CD4-positive, alpha-beta T cell treated with Interferon alpha-2 for 1 hour (primary cell): Measurements from ENCODE around the gene UBASH3A.
A peak's percentile ranks its signal among the peaks of the same experiment; 100 is the strongest.
"Not testable (repeated sequence)": the region's sequence is repeated elsewhere in the genome, so short reads cannot be mapped to it uniquely, and the experiment has no call there.

Source experiments
- DNase-seq, 2 donors: peaks; one replicate each; pipeline ENCODE4 v3.0.0-alpha.2; 2020 to 2022

The UBASH3A gene

DNA sequence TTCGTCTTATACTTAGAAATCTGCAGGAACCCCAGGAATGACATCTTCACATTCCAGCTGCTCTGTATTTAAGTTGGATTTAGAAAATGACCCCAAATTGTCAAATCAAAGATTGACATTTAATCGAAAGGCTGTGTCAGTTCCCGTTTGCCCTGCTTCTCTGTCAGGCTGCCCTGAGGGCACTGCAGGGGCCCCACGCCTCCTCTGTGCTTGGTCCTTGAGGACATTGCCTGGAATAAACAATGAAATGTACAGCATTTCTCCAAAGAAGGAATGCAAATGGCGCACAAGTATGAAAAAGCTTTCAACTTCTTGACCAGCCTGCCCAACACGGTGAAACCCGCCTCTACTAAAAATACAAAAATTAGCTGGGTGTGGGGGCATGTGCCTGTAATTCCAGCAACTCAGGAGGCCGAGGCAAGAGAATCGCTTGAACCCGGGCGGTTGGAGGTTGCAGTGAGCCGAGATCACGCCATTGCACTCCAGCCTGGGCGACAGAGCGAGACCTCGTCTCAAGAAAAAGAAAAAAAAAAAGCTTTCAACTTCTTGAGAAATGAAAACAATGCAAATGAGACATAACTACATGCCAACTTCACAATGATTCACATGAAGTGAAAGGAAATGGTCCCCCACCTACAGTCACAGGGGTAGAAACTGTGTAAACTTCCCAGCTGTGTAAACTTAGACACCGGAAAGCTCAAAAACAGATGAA, 10.8 kb upstream of the UBASH3A start:
- peak; percentile 18 to 46 for DNase-seq

DNA sequence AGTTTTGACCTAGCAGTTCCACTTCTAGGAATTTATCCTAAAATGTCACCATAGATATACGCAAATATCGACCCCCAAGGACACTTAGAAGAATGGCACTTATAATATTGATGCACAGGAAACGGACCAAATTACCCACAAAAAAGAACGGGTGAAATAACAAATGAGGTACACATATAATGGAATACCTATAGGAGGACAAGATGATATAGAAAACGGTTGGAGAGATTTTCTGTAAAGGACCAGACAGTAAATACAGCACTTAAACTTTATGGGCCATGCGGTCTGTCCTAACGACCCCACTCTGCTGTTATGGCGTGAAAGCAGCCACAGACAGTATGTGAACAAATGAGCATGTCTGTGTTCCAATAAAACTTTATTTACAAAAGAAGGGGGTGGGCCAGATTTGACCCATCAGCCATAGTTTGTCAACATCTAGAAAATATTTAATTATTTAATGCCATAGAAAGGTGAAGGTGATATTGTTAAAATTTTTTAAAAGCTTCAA, 10.2 kb upstream of the UBASH3A start:
- DNase-seq, result no peak

DNA sequence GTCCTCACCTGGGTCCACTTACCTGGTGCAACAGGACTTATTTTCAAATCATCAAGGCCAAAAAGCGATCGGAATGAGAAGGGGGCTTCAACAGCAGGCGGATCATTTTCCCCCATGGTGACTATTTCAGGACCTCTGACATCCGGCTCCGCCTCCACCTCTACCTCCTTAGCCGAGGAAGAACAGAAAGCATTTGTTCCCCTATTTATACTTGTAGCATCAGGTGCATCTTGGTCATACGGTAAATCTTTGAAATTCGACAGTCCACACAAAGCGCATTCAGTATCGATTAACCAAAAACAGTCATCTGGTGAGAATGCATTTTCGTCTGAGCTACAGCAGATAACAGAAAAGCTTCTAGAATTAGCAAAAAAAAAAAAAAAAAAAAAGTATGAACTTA, 8.4 kb upstream of the UBASH3A start:
- no peak for DNase-seq

DNA sequence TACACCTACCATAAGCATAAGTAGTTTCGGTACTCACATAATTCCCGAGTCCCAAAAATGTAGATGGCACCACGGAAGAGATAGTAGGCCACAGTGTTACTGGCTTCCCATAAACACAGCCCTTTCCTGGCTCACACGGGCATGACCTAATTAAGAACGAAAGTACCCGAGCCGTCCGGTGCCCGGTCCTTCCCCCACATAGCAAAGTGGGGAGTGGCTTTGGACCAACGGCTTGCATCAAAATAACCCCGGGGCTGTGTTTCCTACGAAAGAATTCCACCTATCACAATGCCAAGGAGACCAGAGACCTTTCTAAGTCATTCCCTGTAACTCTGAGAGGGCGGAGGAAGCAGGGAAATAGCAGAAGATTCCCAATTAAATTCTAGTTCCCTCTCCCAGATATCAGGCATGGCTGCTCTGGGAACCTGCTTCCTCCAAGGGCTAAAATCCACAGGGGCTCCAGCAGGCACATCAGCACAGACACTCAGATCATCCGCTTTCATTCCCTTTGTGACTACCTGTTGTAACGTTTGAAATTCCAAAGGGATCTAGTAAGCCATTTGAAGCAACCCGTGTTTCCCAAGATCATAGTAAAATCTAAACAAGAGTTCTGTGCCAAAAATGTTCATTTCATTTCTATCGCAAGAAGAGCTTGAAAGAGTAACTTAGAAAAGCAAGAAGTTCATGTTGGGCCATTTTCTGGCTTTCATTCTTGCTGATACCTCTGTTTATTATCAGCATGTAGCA, 7.6 kb upstream of the UBASH3A start, which contains the start of gene TMPRSS3:
Gene TMPRSS3 (minus strand): TSS at position 148 of the 747 bp plus-strand sequence. CDS start 635 bp downstream, outside the sequence.
- DNase-seq, result no peak

DNA sequence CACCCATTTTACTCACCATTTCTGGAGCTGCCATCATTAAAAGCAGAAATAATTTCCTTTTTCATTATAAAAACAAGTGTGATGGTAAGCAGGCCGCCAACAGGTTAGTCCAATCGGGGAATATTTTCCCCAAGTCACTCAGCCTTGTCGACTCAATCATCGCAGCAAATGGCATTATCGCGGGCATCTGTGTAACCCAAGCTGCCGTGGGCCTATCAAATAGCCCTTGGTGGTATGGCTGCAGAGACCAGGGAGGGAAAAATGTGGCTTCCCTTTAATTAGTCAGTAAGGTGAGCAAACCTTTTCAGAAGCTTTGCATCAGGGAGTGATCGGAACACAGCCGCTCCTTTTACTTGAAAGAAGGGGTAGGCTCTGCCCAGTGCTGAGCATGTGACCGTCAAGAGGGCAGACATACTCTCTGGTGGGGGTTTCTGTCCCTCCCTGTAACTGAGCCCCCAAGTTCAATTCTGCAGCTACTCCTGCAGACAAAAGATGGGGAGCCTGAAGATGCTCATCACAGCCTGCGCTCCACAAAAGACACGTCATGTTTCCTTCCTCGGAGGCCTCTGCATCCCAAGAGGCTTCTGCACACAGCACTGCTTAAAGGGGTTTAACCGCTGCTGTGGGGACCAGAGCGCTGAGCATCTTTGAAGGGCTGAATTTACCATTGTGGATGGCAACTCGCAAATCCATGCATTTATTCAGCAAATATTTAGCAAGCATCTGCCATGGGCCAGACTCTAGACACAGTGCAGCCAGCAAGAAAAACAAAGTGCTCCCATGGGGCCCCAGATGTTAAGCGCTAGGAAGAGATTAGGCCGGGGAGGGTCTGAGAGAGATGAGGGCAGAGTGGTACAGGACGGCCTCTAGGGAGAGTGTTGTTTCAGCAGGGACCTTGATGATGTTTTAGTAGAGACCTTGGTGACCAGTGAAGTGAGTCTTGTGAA, 6.6 kb upstream of the UBASH3A start:
- DNase-seq, result no peak

DNA sequence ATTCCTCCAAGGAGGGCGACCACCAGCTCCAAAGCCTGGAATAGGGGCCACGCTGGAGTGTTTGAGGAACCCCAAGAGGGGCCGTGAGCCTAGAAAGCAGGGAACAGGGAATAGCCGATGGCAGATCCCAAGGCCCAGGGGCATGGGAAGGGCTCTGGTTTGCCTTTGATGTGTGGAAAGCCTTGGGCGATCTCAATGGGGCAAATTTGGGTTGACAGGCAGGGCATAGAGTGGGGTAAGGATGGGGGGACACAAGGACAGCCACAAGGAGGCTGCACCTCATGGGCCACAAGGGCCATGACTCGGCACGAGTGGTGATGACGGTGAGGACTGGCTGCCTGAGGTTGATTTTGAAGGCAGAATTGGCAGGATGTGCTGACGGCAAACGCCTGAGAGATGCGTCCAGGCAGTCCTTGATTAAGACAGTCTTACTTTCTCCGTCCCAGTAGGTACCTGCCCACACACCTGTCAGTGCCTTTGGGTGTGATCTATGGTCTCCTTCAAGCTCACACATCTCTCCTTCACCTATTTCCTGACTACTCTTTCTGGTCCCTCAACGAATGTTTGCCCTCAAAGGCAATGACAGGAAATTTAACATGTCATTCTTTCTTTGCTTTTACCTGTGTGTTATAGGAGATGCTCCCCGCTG, 5.8 kb upstream of the UBASH3A start:
- DNase-seq, result no peak

DNA sequence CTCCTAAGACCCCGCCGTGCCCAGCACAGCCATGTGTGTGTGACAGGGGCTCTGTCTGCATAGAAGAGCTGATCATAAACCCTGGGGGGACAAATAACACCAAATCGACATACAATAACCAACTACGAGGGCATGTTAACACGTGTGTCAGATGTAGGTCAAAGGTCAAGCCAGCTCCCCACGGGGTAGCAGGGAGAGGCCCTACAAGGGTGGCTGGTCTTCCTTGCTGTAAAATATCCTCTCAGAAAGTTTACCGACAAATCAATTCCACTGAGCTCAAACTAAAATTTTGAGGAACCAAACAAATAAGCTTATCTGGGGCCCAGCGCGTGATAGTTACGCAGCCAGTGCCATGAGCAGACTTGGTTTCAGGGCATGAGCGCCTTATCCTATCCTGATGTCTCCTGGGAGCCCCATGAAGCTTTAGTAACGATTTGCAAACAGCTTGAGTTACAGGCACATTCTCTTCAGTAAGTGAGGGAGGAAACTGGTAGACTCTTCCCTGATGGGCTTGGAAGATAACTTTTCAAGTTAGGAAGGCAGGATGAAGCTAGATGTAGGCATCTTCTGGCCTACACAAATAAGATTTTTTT, 5.2 kb upstream of the UBASH3A start:
- no peak for DNase-seq

DNA sequence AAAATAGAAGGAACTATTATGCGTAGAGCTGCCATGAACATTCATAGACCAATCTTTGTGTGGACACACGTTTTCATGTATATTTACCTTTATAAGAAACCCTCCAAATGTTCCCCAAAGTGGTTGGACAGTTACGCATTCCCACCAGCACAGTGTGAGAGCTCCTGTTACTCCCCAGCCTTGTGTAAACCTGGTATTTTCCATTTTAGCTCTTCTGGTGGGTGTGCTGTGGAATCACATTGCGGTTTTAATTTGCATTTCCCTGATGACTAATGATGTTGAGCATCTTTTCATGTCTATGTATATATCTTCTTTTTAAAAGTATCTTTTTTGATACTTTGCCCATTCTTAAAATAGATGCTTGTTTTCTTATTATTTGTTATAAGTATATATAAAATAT, 3.2 kb upstream of the UBASH3A start:
- DNase-seq, result no peak

DNA sequence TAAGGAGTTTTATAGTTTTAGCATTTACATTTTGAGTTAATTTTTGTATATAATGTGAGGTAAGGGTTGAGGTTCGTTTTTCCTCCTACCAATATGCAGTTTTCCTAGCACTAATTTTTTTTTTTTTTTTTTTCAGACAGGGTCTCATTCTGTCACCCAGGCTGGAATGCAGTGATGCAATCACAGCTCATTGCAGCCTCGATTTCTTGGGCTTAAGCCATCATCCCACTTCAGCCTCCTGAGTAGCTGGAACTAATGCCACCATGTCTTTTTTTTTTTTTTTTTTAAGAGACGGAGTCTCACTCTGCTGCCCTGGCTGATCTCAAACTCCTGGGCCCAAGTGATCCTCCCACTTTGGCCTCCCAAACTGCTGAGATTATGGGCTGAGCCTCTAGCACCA, 2.5 kb upstream of the UBASH3A start:
- no peak for DNase-seq

DNA sequence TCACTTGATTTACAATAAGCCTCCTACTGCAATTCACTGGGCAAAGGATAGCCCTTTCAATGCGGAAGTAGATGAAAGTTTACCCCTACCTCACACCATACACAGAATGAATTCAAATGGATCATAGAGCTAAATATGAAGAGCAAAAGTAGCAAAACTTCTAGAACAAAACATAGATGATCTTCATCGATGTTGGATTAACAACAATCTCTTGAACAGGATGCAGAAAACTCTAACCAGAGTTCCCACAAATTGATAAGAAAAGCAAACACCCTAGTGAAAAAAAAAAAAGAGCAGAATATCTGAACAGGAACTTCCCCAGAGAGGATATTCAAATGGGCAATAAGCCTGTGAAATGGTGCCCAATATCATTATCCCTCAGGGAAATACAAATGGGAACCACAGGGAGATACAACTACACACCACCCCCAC, 1.9 kb upstream of the UBASH3A start:
- no peak for DNase-seq

DNA sequence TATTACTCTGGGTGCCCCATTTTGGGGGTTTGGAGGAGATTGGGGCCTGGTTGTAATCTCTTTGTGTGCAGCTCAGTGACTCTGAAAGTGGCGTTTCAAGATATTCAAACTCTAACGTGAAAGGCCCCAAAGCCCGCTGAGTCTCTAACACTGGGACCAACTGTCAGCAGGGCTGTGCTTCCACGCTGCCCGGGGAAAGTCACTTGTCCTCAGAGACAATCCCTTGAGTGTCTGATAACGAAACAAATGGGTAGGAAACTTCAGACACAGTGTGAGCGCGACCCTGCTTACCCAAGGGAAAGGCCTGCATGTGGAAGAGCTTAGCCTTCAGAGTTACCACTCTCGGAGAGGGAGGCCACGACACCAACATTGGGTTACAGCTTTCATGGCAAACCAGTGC, 837 bp downstream of the UBASH3A start:
- DNase-seq, result no peak

DNA sequence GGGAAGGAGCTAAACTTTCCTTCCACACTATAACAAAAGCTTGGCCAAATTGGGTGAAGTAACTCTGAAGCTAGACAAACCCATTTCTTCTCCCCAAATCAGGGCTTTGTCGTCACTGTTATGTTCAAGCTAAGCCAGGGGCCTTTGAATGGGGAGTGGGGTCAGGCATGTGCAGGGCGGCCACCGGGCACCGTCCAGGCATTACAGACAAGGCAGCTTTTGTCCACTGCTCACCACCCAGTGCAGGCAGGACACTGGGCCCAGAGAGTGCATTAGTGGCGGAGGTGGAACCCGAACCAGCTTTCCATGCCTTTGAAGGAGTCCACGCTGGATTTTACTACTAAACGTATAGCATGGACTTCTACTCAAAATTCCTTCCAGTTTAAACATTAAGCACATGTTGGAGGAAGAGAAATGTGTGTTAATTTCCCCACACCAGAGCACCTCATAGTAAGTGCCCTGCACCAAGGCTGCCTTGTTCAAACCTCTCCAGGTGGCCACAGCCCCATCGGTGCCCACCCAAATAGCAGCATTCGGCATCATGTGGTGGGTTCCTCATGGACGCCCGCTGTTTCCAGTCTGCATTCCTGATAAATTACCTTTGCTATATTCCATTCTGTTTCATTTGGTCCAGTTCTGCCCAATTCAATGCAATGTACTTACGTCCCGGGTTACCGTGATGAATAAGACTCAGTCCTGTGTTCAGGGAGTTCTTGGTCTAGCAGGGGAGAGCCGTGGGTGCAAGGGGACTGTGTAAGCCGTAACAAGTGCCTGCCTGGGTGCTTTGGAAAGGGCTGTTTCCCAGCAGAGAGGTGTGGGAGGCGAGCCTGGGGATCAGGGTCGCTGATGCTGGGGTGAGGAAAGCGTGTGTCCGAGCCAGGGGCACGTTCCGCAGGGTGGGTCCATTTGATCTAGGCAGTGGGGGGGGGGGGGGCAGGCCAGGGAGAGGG, 1.6 kb downstream of the UBASH3A start:
- no peak for DNase-seq

DNA sequence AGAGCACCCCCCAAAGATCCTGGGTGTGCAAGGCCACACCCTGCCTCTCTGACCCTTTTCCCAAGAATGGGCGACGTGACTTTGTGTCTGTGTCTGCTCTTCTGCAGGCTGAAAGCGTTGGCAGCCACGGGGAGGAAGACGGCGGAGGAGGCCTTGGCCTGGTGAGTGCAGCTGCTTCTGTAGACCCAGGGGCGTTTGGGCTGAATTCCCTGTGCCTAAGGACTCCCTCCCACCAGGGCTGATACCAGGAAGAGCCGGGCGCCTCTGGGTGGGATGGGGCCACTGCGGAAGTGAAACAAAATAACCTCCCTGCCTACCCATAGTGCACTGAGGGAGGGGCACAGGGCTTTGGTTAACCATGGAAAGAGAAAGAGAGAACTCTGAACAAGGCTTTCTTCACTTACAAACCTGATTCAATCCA, 2.5 kb downstream of the UBASH3A start:
- peak in 1 of 2 donors; percentile 70 for DNase-seq

DNA sequence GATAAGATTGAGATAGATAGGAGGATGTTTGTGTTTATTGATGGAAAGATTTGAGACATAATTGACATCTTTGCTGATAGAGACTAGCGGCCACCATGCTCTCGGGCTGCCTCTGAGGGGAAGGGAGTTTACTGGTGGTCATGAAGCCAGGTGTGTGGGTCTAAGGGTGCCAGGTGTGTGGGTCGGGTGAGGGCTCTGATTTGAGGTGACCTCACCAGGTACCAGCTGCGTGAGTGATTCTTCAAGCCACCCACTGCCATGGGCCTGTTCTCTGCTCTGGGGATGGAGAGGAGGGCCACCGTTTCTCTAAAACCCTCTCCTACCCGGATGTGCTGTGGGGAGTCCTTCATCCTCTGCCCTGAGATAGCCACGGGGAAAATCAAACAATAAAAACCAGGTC, 3.2 kb downstream of the UBASH3A start:
- DNase-seq, result no peak

DNA sequence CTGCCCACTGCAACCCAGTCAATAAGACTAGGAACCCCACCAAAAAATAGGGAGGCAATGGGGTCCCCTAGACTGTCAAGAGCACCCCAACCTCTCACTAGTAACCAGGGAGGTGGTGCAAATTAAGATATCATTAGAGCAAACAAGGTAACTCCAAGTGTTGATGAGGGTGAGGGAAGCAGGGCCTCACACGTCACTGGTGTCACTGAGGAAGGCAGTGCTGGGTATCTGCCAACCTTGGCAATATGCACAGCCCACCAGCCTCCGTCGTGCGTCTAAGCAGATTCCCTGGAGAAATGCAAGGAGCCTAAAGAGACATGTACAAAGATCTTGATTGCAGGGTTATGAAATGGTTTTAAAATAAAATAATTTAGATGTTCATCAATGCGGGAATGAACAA, 3.8 kb downstream of the UBASH3A start:
- DNase-seq, result no peak

DNA sequence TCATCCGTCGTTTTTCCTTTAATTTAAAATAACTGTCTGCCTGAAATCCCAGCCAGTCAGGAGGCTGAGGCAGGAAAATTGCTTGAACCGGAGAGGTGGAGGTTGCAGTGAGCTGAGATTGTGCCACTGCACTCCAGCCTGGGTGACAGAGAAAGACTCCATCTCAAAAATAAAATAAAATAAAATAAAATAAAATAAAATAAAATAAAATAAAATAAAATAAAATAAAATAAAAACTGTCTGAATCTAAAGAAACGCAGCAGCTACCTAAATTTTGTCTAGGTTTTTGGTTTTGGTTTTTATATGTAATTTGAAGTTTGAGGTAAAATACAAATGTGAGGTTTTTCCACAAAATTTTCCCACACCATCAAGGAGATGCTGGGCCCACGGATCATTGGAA, 5.0 kb downstream of the UBASH3A start:
- DNase-seq, result not testable (repeated sequence)

DNA sequence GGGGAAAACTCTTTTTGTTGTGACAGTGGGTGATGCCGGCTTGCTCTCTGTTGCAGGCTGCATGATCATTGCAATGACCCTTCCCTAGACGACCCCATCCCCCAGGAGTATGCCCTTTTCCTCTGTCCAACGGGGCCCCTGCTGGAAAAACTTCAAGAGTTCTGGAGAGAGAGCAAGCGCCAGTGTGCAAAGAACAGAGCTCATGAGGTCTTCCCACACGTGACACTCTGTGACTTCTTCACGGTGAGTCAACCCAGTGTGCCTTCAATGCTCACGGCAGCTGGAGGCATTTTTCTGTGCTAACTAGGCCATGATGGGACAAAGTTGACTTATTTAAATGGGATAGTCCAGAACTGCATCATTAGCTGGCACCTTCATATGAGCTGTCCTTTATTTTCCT, 5.7 kb downstream of the UBASH3A start:
- no peak for DNase-seq

DNA sequence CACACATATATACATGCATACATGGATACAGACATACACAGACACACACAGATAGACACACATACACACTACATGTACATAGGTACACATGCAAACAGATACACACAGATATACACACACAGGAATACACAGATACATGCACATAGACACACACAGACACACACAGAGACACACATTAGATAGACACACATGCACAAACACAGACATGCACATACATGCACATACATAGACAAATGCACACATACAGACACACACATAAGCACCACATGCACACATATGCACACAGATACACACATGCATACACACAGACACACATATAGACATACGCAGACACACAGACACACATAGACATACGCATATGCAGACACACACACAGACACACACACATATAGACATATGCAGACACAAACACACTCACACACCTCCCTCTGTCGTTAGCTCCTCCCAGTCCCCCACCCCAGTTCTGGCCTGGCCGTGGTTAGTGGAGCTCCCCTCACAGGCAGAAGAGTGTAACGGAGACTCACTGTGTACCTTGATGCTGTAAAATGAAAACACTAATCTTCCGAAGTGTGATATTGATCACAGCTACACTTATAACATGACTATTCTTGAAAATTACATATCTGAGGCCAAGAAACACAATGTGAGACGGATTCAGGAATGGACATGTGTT, 7.6 kb downstream of the UBASH3A start:
- peak in 1 of 2 donors; percentile 44 for DNase-seq

DNA sequence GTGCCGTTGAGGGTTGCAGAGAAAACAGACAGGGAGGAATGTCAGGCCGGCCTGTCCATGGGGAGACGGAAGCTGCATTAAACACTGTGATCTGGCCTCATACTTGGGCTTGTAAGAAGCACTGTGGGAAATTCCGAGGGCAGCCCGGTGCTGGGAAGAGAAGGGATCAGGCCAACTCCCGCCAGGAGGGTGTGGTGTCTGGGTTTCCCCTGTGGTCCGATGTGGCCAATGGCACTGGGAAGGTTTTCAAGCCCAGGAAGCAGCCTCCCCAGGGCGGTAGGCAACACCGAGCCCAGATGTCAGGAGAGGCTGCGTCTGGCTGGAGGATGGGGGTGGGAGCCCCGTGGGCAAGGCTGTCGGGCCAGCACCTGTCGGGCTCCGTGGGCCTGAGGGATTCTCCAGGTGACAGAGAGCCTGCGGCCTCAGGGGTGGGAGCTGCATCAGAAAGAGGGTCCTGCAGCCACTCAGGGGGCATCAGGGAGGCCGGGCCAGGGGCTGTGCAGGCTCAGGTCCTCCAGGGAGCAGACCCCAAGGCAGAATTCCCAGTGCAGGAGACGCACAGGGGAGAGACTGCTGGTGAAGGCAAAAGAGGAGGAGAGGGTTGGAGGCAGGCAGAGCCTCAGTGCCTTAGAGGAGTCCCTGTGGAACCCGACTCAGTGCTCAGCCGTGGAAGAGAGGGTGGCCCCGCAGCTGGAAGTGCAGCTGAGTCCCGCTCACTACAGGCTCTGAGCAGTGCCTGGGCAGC, 8.4 kb downstream of the UBASH3A start:
- DNase-seq, result no peak

DNA sequence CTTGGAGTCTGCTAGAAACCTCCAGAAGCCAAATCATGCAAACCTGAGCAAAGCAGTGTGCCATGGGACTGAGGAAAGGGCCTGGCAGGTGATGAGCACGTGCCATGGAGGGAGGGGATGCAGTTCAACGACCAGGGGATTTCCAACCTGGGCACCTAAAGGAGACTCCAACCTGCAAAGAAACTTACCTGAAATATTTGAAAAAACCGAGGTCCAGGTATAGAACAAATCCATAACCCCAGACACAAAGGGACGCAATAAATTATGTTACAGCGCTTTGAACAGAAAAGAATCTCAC, 8.9 kb downstream of the UBASH3A start:
- DNase-seq, result no peak
